22Rv1 (cell line): Measurements from ENCODE around the gene ZDHHC11B.
"Not testable (repeated sequence)": the region's sequence is repeated elsewhere in the genome, so short reads cannot be mapped to it uniquely, and the experiment has no call there.

Source experiments
- H3K27ac ChIP-seq: fragments of 450-650 bp; 2 replicates; pipeline ENCODE4 v1.5.1; 2017
- ZFX ChIP-seq: fragments of 450-650 bp; IDR thresholded peaks from 2 replicates; pipeline ENCODE4 v1.6.1; 2017; ENCODE audit warnings: antibody characterized with exemption, borderline replicate concordance
- TF ChIP-seq, protein P1 (sequence below): fragments of 450-650 bp; IDR thresholded peaks from 2 replicates; pipeline ENCODE4 v1.5.1; 2017; ENCODE audit warnings: mild to moderate bottlenecking

The ZDHHC11B gene, protein sequence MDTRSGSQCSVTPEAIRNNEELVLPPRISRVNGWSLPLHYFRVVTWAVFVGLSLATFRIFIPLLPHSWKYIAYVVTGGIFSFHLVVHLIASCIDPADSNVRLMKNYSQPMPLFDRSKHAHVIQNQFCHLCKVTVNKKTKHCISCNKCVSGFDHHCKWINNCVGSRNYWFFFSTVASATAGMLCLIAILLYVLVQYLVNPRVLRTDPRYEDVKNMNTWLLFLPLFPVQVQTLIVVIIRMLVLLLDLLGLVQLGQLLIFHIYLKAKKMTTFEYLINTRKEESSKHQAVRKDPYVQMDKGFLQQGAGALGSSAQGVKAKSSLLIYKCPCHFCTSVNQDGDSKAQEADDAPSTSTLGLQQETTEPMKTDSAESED

DNA sequence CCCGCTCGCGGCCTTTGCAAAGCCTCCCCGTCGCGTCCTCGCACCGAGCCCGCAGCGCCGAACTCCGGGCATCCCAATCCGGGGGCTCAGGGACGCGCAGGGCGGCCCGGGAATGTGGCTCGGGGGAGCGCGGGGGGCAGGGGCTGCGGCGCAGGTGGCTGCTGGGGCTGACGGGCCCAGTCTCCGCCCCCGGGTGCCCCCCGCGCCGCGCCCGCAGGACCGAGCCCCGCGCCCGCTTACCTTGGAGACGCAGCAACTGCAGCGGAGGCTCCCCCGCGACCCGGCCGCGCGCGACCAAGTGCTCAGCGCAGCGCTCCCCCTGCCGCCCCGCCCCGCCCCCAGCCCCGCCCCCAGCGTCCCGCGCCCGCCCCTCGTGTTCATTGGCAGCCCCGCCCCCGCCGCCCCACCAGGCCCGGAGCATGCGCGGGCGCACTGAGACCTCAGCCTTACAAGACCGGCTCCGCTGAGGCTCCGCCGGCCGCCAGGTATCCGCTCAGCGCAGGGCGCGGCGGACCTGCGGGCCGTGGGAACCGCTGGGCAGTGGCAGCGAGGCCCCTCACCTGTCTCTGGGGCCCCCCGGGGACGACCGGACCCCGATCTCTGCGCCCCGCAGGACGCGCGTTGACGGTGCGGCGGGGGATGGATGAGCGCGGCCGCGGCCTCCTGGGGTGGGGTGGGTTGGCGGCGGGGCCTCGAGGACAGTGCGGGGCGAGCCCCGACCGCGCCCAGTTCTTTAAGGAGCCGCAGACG lies at the start of gene ZDHHC11B:
TSS of gene ZDHHC11B (minus strand) at position 302 of the 750 bp plus-strand sequence. CDS start 17,810 bp downstream, outside the sequence.
- not testable (repeated sequence) for H3K27ac ChIP-seq

DNA sequence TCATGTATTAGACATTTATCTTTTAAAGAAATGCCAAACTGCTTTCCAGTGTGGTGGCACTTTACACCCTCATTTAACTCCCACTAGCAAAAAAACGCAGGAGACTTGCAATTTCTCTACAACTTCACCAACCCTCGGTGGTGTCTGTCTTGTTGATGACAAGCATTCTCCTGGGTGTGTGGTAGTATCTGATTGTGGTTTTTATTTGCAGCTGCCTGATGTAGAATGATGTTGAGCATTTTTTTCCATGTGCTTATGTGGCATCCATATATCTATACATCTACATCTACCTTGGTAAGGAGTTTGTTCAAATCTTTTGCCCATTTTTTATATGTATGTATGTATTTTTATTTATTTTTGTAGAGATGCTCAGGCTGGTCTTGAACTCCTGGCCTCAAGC lies 49.5 kb upstream of the ZDHHC11B start:
- not testable (repeated sequence) for H3K27ac ChIP-seq

DNA sequence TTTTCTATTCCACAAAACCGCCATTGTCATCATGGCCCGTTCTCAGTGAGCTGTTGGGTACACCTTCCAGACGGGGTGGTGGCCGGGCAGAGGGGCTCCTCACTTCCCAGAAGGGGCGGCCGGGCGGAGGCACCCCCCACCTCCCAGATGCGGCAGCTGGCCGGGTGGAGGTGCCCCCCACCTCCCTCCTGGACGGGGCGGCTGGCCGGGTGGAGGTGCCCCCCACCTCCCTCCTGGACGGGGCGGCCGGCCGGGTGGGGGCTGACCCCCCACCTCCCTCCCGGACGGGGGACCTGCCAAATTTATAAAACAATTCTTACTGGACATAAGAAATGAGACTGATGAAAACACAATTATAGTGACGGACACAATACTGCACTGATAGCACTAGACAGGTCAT lies 43.7 kb upstream of the ZDHHC11B start:
- not testable (repeated sequence) for H3K27ac ChIP-seq

DNA sequence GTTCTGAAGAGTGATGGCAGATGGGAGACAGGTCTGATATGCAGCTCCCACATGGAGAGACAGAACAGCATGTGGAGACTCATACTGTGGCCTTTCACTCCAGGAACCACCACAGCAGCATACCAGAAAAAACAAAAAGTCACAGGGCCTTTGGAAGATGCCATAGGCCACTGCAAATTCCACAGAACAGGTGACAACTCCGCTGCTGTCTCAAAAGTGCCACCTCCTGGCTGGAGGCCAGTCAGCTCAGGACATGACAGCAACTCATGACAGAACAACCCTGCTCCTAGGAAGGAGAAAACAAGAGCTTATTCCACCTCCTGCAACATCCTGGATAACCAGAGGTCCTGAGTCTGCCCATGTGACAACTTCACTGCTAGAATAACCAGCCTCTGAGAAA lies 41.0 kb upstream of the ZDHHC11B start:
- H3K27ac ChIP-seq, result not testable (repeated sequence)

DNA sequence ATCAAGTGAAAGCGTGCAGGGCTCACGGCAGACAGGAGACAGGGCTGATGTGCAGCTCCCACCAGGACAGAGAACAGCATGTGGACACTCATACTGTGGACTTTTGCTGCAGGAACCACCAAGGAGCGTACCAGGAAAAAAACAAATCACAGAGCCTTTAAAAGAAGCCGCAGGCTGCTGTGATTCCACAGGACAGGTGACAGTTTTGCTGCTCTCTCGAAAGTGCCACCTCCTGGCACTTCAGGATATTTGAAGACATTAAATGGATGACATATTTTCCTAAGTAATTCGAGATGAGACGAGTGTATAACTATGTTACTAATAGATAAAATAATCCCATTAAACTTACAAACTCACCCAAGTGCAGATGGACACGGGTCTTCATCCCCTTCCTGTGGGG lies 37.0 kb upstream of the ZDHHC11B start:
- no peak overlapping the region for H3K27ac ChIP-seq
- TF ChIP-seq ZFX, result no peak
- TF ChIP-seq, protein P1, sequence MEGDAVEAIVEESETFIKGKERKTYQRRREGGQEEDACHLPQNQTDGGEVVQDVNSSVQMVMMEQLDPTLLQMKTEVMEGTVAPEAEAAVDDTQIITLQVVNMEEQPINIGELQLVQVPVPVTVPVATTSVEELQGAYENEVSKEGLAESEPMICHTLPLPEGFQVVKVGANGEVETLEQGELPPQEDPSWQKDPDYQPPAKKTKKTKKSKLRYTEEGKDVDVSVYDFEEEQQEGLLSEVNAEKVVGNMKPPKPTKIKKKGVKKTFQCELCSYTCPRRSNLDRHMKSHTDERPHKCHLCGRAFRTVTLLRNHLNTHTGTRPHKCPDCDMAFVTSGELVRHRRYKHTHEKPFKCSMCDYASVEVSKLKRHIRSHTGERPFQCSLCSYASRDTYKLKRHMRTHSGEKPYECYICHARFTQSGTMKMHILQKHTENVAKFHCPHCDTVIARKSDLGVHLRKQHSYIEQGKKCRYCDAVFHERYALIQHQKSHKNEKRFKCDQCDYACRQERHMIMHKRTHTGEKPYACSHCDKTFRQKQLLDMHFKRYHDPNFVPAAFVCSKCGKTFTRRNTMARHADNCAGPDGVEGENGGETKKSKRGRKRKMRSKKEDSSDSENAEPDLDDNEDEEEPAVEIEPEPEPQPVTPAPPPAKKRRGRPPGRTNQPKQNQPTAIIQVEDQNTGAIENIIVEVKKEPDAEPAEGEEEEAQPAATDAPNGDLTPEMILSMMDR, result no peak

DNA sequence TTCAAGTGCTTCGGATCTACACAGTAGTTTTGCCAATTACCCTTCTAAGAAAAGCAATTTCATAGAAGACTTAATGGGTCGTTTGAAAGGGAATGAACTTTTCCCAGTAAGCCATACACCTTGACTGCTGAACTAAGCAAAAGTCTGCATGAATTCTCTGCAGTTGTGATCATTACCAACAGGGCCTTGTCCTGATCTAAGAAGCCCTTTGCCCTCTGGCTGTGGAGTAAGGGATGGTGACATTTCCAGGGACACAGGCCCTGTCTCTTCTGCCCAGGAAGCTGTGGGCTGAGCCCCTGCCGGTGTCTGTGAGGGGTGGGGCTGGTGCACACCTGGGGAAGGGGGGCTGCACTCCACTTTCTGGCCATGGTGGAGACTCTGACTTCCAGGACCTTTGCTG lies 35.7 kb upstream of the ZDHHC11B start:
- TF ChIP-seq, protein P1, result no peak
- no peak for TF ChIP-seq ZFX
- no peak overlapping the region for H3K27ac ChIP-seq

DNA sequence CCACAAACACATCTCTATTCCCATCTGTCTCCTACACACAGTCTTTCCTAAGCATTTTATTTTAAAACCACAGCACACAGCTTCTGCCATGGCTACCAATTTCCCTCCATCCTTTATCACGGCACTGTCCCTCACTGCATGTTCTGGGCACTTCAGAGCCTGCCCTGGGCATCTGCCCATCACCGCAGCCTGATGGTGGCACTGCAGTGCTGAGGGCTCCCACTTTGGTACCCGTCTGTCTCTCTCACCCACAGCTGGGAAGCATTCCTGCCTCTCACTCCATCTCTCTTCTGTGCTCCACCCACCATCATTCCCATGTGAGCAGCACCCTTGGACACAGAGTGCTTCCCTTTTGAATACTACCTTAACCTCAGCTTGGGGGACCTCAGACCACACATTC lies 34.5 kb upstream of the ZDHHC11B start:
- TF ChIP-seq, protein P1, result no peak
- no peak for TF ChIP-seq ZFX
- no peak overlapping the region for H3K27ac ChIP-seq

DNA sequence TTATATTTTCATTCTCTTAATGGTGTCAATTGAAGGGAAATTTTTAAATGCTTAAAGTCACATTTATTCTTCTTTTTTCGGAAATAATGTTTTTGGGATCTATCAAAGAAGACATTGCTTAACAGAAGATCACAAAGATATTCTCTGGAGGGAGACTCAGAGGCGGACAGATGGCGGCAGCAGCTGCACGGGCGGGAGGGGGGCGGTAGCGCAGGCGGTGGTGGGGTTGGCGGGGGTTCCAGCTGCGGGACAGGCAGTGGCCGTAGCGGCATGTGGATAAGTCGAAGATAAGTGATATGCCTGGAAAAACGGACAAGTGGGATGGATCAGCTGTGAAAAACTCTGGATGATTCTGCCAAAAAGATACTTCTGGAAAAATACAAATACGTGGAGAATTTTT lies 31.6 kb upstream of the ZDHHC11B start:
- H3K27ac ChIP-seq, result no peak overlapping the region
- TF ChIP-seq, protein P1, result no peak
- TF ChIP-seq ZFX, result no peak

DNA sequence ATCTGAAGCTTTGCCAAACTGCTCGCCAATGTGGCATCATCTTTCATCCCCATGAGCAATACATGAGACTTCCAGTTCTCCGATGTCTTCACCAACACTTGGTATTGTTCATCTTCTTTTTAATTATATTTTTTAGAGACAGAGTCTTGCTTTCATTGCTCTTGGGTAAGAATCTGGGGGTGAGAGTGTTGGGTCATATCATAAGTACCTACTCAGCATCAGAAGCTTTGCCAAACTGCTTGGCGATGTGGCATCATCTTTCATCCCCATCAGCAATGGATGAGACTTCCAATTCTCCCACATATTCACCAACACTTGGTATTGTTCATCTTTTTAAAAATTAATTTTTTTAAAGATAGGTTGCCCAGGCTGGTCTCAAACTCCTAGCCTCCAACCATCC lies 30.9 kb upstream of the ZDHHC11B start:
- no peak overlapping the region for H3K27ac ChIP-seq
- TF ChIP-seq ZFX, result no peak
- TF ChIP-seq, protein P1, result no peak

DNA sequence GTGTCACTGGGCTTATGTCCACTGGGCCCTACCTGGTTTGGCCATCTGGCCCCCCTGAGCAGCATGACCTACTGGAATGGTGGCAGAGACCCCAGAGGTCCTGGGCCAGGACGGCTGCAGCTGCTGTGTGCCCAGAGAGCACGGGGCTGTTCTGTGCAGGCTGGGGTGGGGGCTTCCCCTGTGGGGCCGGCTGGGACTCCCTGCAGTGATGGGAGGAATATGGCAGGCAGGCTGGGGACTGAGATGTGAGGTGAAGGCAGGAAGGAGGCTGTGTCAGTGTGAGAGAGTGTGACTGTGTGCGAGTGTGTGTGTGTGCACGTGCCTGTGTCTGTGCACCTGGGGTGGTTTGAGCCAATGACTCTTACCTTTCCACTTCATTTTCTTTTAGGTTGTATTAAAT lies 29.0 kb upstream of the ZDHHC11B start:
- not testable (repeated sequence) for H3K27ac ChIP-seq

DNA sequence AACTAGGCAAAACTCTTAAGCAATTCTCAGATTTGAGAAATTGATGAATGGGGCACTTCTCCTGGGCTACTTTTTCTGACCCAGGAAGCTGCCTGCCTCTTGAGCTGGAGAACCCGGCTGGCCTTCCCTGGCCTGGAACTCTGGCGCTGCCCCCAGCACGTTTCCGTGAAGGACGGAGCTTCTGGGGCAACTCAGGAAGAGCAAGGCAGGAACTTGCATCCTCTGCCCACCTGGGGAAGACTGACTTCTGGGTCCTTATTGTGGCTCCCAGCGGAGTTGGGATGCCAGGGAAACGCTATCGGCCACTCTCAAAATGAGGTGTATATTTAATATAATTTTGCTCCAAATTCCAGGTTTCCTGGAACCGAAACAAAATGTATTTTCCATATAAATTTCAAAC lies 26.9 kb upstream of the ZDHHC11B start:
- not testable (repeated sequence) for H3K27ac ChIP-seq

DNA sequence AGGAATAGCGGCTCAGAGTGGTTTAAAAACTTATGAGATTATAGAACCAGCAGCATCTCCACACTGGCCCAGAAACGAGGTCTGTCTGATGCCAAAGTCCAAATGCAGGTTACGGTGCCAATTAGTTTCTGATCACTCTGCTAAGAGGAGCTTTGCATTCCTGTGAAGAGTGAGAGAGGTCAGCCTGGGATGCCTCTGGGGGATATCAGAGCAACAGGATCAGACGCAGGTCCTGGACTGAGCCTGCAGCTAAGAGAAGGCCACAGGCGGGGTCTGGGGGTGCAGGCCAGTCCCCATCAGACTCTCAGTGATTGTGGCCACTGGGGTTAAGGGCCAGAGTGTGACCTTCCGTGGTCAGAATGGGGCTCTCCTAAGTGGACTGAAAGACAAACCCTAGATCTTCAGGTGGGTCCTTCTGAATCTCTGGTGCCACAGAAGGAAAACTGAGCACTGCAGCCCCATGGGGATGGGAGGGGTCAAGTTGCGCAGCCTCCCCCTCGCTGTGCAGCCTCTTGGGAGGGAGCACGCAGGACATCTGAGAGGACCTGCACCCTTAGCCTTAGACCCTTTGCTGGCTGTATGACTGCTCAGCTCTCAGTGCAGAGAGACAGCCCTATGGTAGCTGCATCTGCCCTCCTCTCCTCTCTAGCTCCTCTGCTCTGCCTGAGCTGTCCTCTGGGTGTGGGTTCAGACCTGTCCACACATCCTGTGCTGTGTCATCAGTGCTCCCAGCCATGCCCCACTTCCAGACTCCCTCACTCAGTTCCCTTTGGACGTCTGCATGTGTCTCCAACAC lies 23.4 kb upstream of the ZDHHC11B start:
- H3K27ac ChIP-seq, result not testable (repeated sequence)
